Astrocyte (in vitro differentiated cells and primary cell): ENCODE results near the gene PRKG1. TPM values are rescaled to one million over a fixed set of nuclear protein-coding genes. Genes with fewer than 3 reads are reported as not detected.

Source experiments
- DNase-seq: peaks from one replicate; pipeline ENCODE4 v3.0.0-alpha.2; 2010; ENCODE audit warnings: low read depth
- FAIRE-seq: peaks from 2 replicates; lab custom pipeline; 2011; peaks lifted over from hg19 to GRCh38; lab: Jason Lieb, UNC
- H2AFZ ChIP-seq: 2 replicates; pipeline ENCODE4 v1.6.0; 2012; ENCODE audit warnings: low read depth, low read length, inconsistent platforms
- H3K27ac ChIP-seq: 2 replicates; pipeline ENCODE4 v1.5.1; 2011; ENCODE audit warnings: low read depth, low read length, inconsistent platforms
- H3K27me3 ChIP-seq: 2 replicates; pipeline ENCODE4 v1.6.0; 2011; ENCODE audit warnings: low read length, inconsistent platforms; ENCODE audit not compliant: insufficient read depth
- H3K36me3 ChIP-seq: 2 replicates; pipeline ENCODE4 v1.5.1; 2011; ENCODE audit warnings: low read length, inconsistent platforms; ENCODE audit not compliant: insufficient read depth
- H3K4me1 ChIP-seq: 2 replicates; pipeline ENCODE4 v1.5.1; 2011; ENCODE audit warnings: low read length, inconsistent platforms; ENCODE audit not compliant: insufficient read depth
- H3K4me2 ChIP-seq: 2 replicates; pipeline ENCODE4 v1.6.0; 2012; ENCODE audit warnings: low read length, inconsistent platforms
- H3K4me3 ChIP-seq: 2 replicates; pipeline ENCODE4 v1.5.1; 2011; ENCODE audit warnings: low read depth, mild to moderate bottlenecking, low read length, inconsistent platforms; ENCODE audit not compliant: insufficient read depth
- H3K79me2 ChIP-seq: 2 replicates; pipeline ENCODE4 v1.6.0; 2012; ENCODE audit warnings: mild to moderate bottlenecking, low read length, inconsistent platforms; ENCODE audit not compliant: insufficient read depth
- H3K9ac ChIP-seq: 2 replicates; pipeline ENCODE4 v1.6.0; 2012; ENCODE audit warnings: mild to moderate bottlenecking, low read length, inconsistent platforms
- H3K9me3 ChIP-seq: 2 replicates; pipeline ENCODE4 v1.5.1; 2012; ENCODE audit warnings: low read depth, mild to moderate bottlenecking, low read length, inconsistent platforms; ENCODE audit not compliant: insufficient read depth
- H4K20me1 ChIP-seq: 2 replicates; pipeline ENCODE4 v1.6.0; 2012; ENCODE audit warnings: low read length, inconsistent platforms; ENCODE audit not compliant: insufficient read depth
- H3K27ac Mint-ChIP-seq: one replicate; pipeline ENCODE4 v1.8.0; 2021; ENCODE audit warnings: mild to moderate bottlenecking, mixed read lengths; ENCODE audit not compliant: unreplicated experiment
- H3K27me3 Mint-ChIP-seq: one replicate; pipeline ENCODE4 v1.8.0; 2021; ENCODE audit warnings: low read depth, mixed read lengths; ENCODE audit not compliant: unreplicated experiment
- H3K36me3 Mint-ChIP-seq: one replicate; pipeline ENCODE4 v1.8.0; 2021; ENCODE audit warnings: low read depth, mixed read lengths; ENCODE audit not compliant: unreplicated experiment
- H3K4me1 Mint-ChIP-seq: one replicate; pipeline ENCODE4 v1.8.0; 2021; ENCODE audit warnings: low read depth, mixed read lengths; ENCODE audit not compliant: unreplicated experiment
- H3K4me3 Mint-ChIP-seq: one replicate; pipeline ENCODE4 v1.8.0; 2021; ENCODE audit warnings: mild to moderate bottlenecking, moderate library complexity, mixed read lengths; ENCODE audit not compliant: unreplicated experiment
- H3K9me3 Mint-ChIP-seq: one replicate; pipeline ENCODE4 v1.8.0; 2021; ENCODE audit warnings: mild to moderate bottlenecking, mixed read lengths; ENCODE audit not compliant: unreplicated experiment
- CTCF ChIP-seq: IDR thresholded peaks from 2 replicates; pipeline ENCODE4 v1.5.1; 2011; ENCODE audit warnings: low read depth, mild to moderate bottlenecking, inconsistent platforms, low read length, moderate library complexity; ENCODE audit not compliant: insufficient read depth
- EZH2 ChIP-seq: IDR thresholded peaks from 2 replicates; pipeline ENCODE4 v1.6.1; 2012; ENCODE audit warnings: mild to moderate bottlenecking, low read length, inconsistent platforms; ENCODE audit not compliant: insufficient read depth
- total RNA-seq: library from RNA; stranded (reverse); gene quantifications from 2 replicates; pipeline ENCODE4 v1.2.1, GENCODE V29; 2021

Gene PRKG1
- total RNA-seq, 1 donor from 2014 or later: 3.1 TPM

GRCh38 chr10:51542853-51543252 lies 468.6 kb downstream of the PRKG1 start:
- H3K27me3 Mint-ChIP-seq: no peaks in the 10 kb centered on the region
- no peak overlapping the region for H3K27ac ChIP-seq
- H2AFZ ChIP-seq: no peak overlapping the region
- H3K27me3 ChIP-seq: no peaks in the 10 kb centered on the region
- H3K36me3 ChIP-seq: no peaks in the 10 kb centered on the region
- H3K4me2 ChIP-seq: no peak overlapping the region
- no peaks in the 10 kb centered on the region for H3K9me3 ChIP-seq
- TF ChIP-seq CTCF (no peak), EZH2 (no peak)
- H3K4me3 ChIP-seq: no peak overlapping the region
- DNase-seq: no peak
- H4K20me1 ChIP-seq: no peaks in the 10 kb centered on the region
- no peak for FAIRE-seq
- H3K79me2 ChIP-seq: no peaks in the 10 kb centered on the region
- H3K4me1 Mint-ChIP-seq: no peaks in the 10 kb centered on the region
- H3K9ac ChIP-seq: no peak overlapping the region
- no peaks in the 10 kb centered on the region for H3K9me3 Mint-ChIP-seq
- H3K36me3 Mint-ChIP-seq: no peaks in the 10 kb centered on the region
- no peaks in the 10 kb centered on the region for H3K4me1 ChIP-seq
- no peak overlapping the region for H3K4me3 Mint-ChIP-seq
- no peak overlapping the region for H3K27ac Mint-ChIP-seq

GRCh38 chr10:51544933-51545332 lies 470.6 kb downstream of the PRKG1 start:
- FAIRE-seq (no peak), DNase-seq (no peak)
- Mint-ChIP-seq H3K9me3 (no peaks in the 10 kb centered on the region), H3K4me1 (no peaks in the 10 kb centered on the region), H3K27ac (no peak overlapping the region), H3K27me3 (no peaks in the 10 kb centered on the region), H3K4me3 (no peak overlapping the region), H3K36me3 (no peaks in the 10 kb centered on the region)
- Histone ChIP-seq H3K36me3 (no peaks in the 10 kb centered on the region), H3K4me3 (no peak overlapping the region), H3K9ac (no peak overlapping the region), H3K9me3 (no peaks in the 10 kb centered on the region), H4K20me1 (no peaks in the 10 kb centered on the region), H3K79me2 (no peaks in the 10 kb centered on the region), H3K27me3 (no peaks in the 10 kb centered on the region), H3K4me1 (no peaks in the 10 kb centered on the region), H3K4me2 (no peak overlapping the region), H3K27ac (no peak overlapping the region), H2AFZ (no peak overlapping the region)
- TF ChIP-seq CTCF: no peak
- TF ChIP-seq EZH2: no peak

GRCh38 chr10:51547941-51548340 lies 473.7 kb downstream of the PRKG1 start:
- Mint-ChIP-seq H3K9me3 (no peaks in the 10 kb centered on the region), H3K27me3 (no peaks in the 10 kb centered on the region), H3K27ac (no peak overlapping the region), H3K36me3 (no peaks in the 10 kb centered on the region), H3K4me3 (no peak overlapping the region), H3K4me1 (no peaks in the 10 kb centered on the region)
- no peaks in the 10 kb centered on the region for H4K20me1 ChIP-seq
- no peaks in the 10 kb centered on the region for H3K9me3 ChIP-seq
- no peaks in the 10 kb centered on the region for H3K4me1 ChIP-seq
- no peak overlapping the region for H3K9ac ChIP-seq
- no peak overlapping the region for H2AFZ ChIP-seq
- DNase-seq (no peak), FAIRE-seq (no peak)
- no peak for TF ChIP-seq CTCF
- TF ChIP-seq EZH2: no peak
- no peaks in the 10 kb centered on the region for H3K36me3 ChIP-seq
- H3K79me2 ChIP-seq: no peaks in the 10 kb centered on the region
- no peak overlapping the region for H3K4me3 ChIP-seq
- no peaks in the 10 kb centered on the region for H3K27me3 ChIP-seq
- H3K27ac ChIP-seq: no peak overlapping the region
- no peak overlapping the region for H3K4me2 ChIP-seq
